Erythroblast (primary cell): Measurements from ENCODE around the gene USP31.

Experiments used
- DNase-seq, 2 experiments: peaks; one replicate each; lab custom pipeline; 2025; lab: John Stamatoyannopoulos, UW
- GATA1 ChIP-seq: IDR thresholded peaks from 2 replicates; pipeline ENCODE4 v1.6.1; 2011; ENCODE audit warnings: low read depth, mild to moderate bottlenecking, control low read depth, low read length, moderate library complexity
- POLR2A ChIP-seq: IDR thresholded peaks from 2 replicates; pipeline ENCODE4 v1.6.1; 2011; ENCODE audit warnings: mild to moderate bottlenecking, low read length

The USP31 gene

DNA sequence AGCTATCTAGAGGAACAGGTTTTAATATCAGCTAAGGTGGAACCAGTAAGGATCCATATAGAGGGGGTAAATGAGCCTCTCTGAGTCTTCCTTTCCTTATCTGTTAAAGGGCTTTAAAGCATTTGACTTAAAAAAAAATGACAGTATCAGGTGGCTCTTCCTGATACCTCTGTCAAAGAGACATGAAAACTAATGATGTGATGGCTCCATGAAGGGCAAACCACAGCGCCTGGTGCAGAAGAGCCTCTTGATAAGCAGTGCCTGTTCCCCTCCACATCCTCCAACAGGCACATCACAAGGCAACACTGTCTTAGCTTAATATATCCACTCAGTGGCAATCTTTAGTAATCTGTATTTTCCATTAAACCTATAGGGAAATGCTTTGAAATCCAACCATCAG is 68.9 kb downstream of the USP31 start:
- DNase-seq = peak in 1 of 2 experiments; percentile 43
- TF ChIP-seq POLR2A = no peak
- no peak for TF ChIP-seq GATA1

DNA sequence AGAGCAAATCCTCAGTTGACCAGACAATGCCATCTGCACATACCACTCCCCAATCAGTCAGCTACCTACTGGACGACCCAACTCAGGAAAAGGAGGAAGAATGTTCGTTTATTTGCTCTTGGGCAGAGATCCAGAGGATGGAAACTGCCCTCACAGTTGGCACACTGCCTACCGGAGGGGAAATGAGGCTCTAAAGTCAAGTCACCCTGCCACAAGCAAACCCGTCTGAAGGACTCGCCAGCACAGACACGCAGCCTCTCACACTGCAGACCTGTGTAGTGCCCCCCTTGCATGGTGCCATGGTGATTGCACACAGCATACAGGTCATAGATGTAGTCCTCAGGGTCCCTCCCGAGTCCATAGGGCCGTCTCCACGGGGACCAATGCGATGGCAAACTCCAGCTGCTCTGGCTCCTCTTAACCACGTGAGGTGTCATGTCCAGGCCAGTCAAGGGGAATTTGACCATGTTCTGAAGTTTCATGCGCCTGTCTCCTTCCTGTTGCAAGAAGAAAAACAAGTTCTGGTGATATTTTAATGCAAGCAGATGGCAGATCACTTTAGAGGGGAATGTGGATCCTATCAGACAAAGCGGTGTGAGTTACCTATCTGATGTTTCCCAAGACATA is 69.5 kb downstream of the USP31 start:
- TF ChIP-seq POLR2A = no peak
- TF ChIP-seq GATA1 = no peak

GRCh38 chr16:23074423-23074822 is 74.8 kb downstream of the USP31 start:
- DNase-seq = no peak
- TF ChIP-seq GATA1 = no peak
- TF ChIP-seq POLR2A = no peak

More for the DNA sequence above, 69.5 kb downstream of the USP31 start:
- DNase-seq = no peak

DNA sequence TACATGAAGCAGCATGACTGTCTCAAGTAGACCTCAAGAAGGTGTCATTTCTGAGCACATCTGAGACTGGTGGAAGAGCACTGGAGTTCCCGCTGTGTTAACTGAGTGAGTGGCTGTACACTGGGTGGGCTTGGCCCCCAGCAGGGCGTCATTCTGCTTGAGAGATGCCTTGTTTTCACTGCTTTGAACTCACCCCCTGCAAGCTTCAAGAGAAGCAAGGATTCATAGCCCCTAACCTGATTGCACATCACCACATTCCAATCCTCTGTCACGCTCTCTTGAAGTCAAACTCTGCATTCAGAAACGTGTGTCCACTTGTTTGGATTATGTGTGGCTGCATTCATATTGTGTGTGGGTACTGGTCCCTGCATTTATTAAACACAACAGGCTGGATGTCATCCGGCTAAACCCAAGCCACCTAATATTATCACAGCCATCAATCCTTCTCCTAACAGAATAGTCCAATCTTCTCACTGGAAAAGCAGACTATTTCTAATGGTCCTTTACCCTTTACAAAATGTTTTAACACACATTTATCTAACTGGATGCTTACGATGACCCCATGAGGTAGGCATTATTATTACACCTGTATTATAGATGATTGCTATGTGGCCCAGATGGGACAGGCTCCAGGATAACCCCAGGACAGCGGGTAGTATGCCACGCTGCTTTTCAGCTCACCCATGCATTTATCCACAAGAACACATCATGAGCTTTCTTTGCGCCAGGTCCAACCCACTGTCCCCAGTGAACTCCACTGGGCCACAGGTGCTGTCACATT is 76.3 kb downstream of the USP31 start:
- no peak for DNase-seq
- TF ChIP-seq GATA1 (no peak), POLR2A (no peak)

DNA sequence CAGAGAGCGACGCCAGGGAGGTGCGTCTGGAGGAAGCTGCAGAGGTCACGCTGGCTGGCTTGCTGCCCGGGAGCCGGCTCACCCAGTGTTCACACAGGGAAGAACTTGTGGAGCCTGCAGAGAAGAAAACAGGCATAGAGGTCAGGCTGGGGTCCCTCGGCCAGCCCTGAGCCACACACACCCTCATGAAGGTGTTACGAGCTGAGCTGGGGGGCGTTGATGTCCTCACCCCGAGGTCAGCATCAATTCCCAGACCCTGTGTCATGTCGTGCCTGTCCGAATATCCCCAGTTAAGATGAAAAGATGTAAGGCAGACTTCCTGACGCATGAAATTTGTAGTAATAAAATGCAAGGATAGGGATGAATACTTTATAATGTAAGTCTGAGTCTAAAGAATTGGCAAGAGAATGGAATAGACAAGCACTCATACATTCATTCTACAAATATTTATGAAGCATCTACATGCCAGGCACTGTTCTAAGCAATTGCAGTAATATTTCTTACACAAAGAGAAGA is 77.1 kb downstream of the USP31 start:
- no peak for DNase-seq
- no peak for TF ChIP-seq POLR2A
- TF ChIP-seq GATA1 = no peak

GRCh38 chr16:23071196-23072083 is 77.8 kb downstream of the USP31 start:
- DNase-seq = no peak
- TF ChIP-seq POLR2A = no peak
- TF ChIP-seq GATA1 = no peak

DNA sequence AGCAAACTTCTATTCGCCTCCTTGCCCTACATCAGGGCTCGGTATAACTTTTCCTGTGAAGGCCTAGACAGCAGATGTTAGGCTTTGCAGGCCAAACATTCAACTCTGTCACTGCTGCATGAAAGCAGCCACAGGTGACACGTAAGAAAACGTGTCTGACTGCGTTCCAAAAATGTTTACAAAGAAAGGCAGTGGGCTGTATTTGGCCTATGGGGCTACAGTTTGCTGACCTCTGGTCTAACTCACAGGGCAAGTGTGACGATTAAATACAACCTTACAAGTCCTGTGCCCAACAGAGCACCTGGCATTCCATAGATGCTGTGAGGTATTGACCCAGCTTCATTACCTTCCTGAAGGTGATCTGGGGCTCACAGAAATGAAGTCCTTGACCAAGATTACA is 79.4 kb downstream of the USP31 start:
- TF ChIP-seq POLR2A = no peak
- TF ChIP-seq GATA1 = no peak
- DNase-seq = no peak

GRCh38 chr16:23068079-23068736 is 81.0 kb downstream of the USP31 start:
- DNase-seq = no peak
- no peak for TF ChIP-seq GATA1
- no peak for TF ChIP-seq POLR2A

DNA sequence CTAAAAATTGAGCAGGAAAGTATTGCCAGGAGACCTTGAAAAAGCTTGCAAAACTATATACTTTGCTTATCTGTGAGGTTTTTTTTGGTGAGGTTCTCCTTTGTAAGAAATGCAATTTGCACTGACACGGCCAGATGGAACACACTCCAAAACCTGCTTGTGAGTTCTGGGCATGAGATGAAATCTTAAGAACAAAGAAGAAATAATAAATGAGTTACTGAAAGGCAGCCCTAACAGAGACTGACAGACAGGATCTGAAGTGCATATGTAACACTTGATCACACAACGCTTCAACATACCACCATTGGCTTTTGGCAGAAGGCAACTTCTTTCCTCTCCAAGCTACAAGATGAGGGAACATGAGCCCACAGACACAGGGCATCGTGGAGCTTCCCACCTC is 82.6 kb downstream of the USP31 start:
- TF ChIP-seq GATA1 (no peak), POLR2A (no peak)
- no peak for DNase-seq

GRCh38 chr16:23064639-23065038 is 84.6 kb downstream of the USP31 start:
- no peak for DNase-seq
- TF ChIP-seq POLR2A (no peak), GATA1 (no peak)

DNA sequence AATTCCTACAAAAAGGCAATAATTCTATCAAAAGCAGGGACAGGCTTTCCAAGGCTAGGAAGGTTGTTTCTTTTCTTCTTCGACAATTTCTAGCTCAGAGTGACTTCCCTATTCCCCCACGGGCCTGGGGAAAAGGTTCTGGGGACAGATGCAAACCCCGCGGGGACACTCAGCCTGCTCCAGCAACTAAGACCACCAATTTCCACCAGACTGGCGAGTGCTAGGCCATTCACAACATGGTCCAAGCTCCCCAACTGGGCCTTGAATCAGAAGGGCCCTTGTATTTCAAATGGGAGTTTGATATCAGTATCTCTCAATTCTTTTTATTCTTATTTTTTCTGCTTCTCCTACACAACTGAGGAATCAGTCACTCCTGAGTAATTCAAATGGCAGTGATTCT is 86.7 kb downstream of the USP31 start:
- no peak for TF ChIP-seq POLR2A
- TF ChIP-seq GATA1 = no peak
- no peak for DNase-seq

GRCh38 chr16:23061669-23062068 is 87.6 kb downstream of the USP31 start:
- TF ChIP-seq GATA1 = no peak
- no peak for TF ChIP-seq POLR2A
- DNase-seq = no peak
